ENCODE results near the gene RPL41. TPM values are rescaled to one million over a fixed set of nuclear protein-coding genes. Genes with fewer than 3 reads are reported as not detected.
A peak's percentile ranks its signal among the peaks of the same experiment; 100 is the strongest.

RPL41 gene
- total RNA-seq, 1 experiment from 2014 or later = 4,637 TPM

DNA sequence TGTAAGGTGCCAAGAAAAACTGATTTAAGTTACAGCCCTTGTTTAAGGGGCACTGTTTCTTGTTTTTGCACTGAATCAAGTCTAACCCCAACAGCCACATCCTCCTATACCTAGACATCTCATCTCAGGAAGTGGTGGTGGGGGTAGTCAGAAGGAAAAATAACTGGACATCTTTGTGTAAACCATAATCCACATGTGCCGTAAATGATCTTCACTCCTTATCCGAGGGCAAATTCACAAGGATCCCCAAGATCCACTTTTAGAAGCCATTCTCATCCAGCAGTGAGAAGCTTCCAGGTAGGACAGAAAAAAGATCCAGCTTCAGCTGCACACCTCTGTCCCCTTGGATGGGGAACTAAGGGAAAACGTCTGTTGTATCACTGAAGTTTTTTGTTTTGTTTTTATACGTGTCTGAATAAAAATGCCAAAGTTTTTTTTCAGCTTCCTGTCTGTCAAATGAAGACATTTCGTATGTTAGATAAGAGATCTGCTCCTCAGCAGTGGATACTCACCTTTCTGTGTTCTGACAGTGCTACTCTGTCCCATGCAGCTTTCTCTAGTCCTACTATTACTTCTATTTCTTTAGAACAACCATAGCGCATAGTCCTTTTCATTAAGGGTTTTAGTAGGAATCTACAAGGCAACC, 13.2 kb upstream of the RPL41 start:
- Histone ChIP-seq H2AFZ (ENCODE audit: low read length) (no peak overlapping the region), H3K4me1 (ENCODE audit: insufficient read depth, low read length) (peaks cover 8% of the 10 kb centered on the region; the same call in 1 of the 2 replicates), H3K4ac (ENCODE audit: low read depth, low read length) (no peak overlapping the region), H2BK15ac (ENCODE audit: low read depth, low read length) (no peak overlapping the region), H3K27me3 (ENCODE audit: insufficient read depth, low read length) (no peaks in the 10 kb centered on the region), H4K5ac (ENCODE audit: insufficient read length, low read depth, low read length) (no peak overlapping the region), H3K56ac (ENCODE audit: insufficient read length, low read depth, low read length) (no peak overlapping the region), H2BK20ac (ENCODE audit: low read depth, low read length, poor library complexity, severe bottlenecking) (no peak overlapping the region), H3K79me1 (ENCODE audit: insufficient read depth, low read depth, low read length, poor library complexity, severe bottlenecking) (no peaks in the 10 kb centered on the region), H2BK120ac (ENCODE audit: low read depth, low read length, poor library complexity, severe bottlenecking) (no peak overlapping the region), H3K18ac (ENCODE audit: insufficient read length, low read depth, low read length) (no peak overlapping the region), H4K91ac (ENCODE audit: insufficient read length, low read depth, low read length) (no peak overlapping the region), H3K4me2 (ENCODE audit: insufficient read depth, insufficient read length, low read length) (peak overlapping the region; percentile 42), H3K27ac (ENCODE audit: insufficient read length, low read depth, low read length) (no peak overlapping the region), H4K8ac (replicated peaks; ENCODE audit: insufficient read length, low read depth, low read length) (no peak overlapping the region), H2BK5ac (ENCODE audit: insufficient read length, low read length) (no peak overlapping the region), H3K9ac (ENCODE audit: extremely low read depth, insufficient read length, low read length) (no peak overlapping the region), H3K23me2 (ENCODE audit: insufficient read length, low read depth, low read length, poor library complexity, severe bottlenecking) (peaks cover 8% of the 10 kb centered on the region), H3K79me2 (ENCODE audit: insufficient read depth, low read length) (peaks cover 17% of the 10 kb centered on the region; the same call in 1 of the 2 replicates), H2BK12ac (ENCODE audit: insufficient read length, low read depth, low read length) (no peak overlapping the region), H4K20me1 (ENCODE audit: control insufficient read depth, insufficient read depth, insufficient read length) (no peaks in the 10 kb centered on the region), H3K9me3 (ENCODE audit: control insufficient read depth, low read depth, low read length) (no peaks in the 10 kb centered on the region), H2AK5ac (ENCODE audit: insufficient read length, low read length) (no peak overlapping the region), H3K23ac (ENCODE audit: insufficient read length, low read depth, low read length) (no peak overlapping the region), H3K14ac (ENCODE audit: insufficient read depth, low read length) (no peak overlapping the region), H3T11ph (ENCODE audit: low read length) (no peak overlapping the region)
- Mint-ChIP-seq H3K27ac (peak overlapping the region in 2 of 3 experiments; percentile 57 to 75; a peak in 4 of 7 replicates), H3K36me3 (ENCODE audit: insufficient read depth in 1 of 3, low read depth in 3 of 3) (peaks cover 34 to 79% (median 63%) of the 10 kb centered on the region in 3 experiments), H3K4me1 (peaks cover 22 to 27% of the 10 kb centered on the region in 2 experiments), H3K27me3 (ENCODE audit: low read depth) (no peaks in the 10 kb centered on the region; the same call in 1 of the 2 replicates), H3K4me3 (peak overlapping the region; percentile 95 to 100), H3K9me3 (peaks cover 0 to 3% of the 10 kb centered on the region in 2 experiments; a peak in 1 of 5 replicates)
- no peak for DNase-seq
- TF ChIP-seq, protein P1, sequence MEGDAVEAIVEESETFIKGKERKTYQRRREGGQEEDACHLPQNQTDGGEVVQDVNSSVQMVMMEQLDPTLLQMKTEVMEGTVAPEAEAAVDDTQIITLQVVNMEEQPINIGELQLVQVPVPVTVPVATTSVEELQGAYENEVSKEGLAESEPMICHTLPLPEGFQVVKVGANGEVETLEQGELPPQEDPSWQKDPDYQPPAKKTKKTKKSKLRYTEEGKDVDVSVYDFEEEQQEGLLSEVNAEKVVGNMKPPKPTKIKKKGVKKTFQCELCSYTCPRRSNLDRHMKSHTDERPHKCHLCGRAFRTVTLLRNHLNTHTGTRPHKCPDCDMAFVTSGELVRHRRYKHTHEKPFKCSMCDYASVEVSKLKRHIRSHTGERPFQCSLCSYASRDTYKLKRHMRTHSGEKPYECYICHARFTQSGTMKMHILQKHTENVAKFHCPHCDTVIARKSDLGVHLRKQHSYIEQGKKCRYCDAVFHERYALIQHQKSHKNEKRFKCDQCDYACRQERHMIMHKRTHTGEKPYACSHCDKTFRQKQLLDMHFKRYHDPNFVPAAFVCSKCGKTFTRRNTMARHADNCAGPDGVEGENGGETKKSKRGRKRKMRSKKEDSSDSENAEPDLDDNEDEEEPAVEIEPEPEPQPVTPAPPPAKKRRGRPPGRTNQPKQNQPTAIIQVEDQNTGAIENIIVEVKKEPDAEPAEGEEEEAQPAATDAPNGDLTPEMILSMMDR (conservative IDR thresholded peaks at IDR 0.05) = no peak
- no CpG with 5 or more reads among the region's 6 CpGs for WGBS (ENCODE audit: extremely low coverage, insufficient read length, low lambda C conversion rate)
